ENCODE results near the gene PLA2G4A. TPM values are rescaled to one million over a fixed set of nuclear protein-coding genes. Genes with fewer than 3 reads are reported as not detected.

PLA2G4A gene
- total and polyA plus RNA-seq, 2 experiments from 2014 or later: 1.6 to 2.9 TPM

DNA sequence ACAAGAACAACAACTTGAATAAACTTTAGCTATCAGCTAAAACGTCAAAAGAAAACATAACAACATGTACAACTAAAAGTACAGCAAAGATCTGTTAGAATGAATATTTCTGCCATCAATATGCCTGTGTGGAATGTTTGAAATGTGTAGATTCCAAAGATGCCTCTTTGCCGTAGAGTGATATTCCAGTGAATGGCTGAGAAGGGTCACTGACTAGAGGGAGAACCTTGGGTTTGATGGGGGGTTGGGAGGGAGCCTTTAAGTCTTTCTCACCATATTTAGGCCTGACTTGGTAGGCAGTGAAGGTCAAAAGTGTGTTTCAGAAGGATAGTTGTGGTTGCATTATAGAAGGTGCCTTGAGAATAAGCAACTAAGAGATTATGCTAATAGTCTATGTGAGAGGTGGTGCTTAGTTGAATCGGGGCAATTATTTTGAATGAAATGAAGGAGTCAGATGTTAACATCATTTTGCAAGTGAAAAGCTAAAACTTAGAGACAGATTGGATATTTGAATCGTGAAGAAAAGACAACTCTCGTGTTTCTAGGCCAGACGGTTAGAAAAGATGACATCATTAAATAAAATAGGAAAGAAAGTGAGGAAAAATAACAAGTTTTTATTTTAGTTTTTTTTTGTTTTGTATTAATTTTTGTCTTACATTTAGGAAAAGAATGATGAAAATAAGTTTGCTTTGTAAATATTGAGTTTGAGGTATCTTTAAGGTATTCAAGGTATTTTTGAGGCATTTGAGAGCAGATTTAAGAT is 53.8 kb downstream of the PLA2G4A start:
- Histone ChIP-seq H3K9me2 (ENCODE audit: insufficient read depth) (0 out of 2 replicates have a peak, but pooled peaks cover 3% of the 10 kb centered on the region), H3K9ac (no peak overlapping the region), H3K4me3 (no peak overlapping the region), H3K9me3 (ENCODE audit: low read depth) (no peaks in the 10 kb centered on the region), H3K27ac (no peak overlapping the region), H3F3A (ENCODE audit: insufficient read depth) (peaks cover 20% of the 10 kb centered on the region; the same call in 1 of the 2 replicates), H4K20me1 (ENCODE audit: insufficient read depth) (no peaks in the 10 kb centered on the region), H3K79me2 (ENCODE audit: insufficient read depth) (no peaks in the 10 kb centered on the region), H3K36me3 (ENCODE audit: low read depth) (no peaks in the 10 kb centered on the region; the same call in 1 of the 2 replicates), H3K4me1 (ENCODE audit: insufficient read depth) (peaks cover 18% of the 10 kb centered on the region), H3K4me2 (ENCODE audit: unreplicated experiment) (no peak overlapping the region), H2AFZ (no peak overlapping the region), H3K27me3 (replicated peaks; ENCODE audit: insufficient read depth) (no peaks in the 10 kb centered on the region)
- no peak for DNase-seq
- in situ Hi-C loops (cut with MboI): no loop called here
- 79 to 83% methylated on average over 6 of the region's 6 CpGs for WGBS, 2 experiments (ENCODE audit: low coverage in 1 of 2, low lambda C conversion rate in 2 of 2, missing lambda C conversion rate in 2 of 2)
- TF ChIP-seq EZH2 (IDR thresholded peaks at IDR 0.05; ENCODE audit: insufficient read depth, poor library complexity, severe bottlenecking) (no peak), EZH2phosphoT487 (IDR thresholded peaks at IDR 0.05; ENCODE audit: insufficient read depth, low read depth) (no peak)

DNA sequence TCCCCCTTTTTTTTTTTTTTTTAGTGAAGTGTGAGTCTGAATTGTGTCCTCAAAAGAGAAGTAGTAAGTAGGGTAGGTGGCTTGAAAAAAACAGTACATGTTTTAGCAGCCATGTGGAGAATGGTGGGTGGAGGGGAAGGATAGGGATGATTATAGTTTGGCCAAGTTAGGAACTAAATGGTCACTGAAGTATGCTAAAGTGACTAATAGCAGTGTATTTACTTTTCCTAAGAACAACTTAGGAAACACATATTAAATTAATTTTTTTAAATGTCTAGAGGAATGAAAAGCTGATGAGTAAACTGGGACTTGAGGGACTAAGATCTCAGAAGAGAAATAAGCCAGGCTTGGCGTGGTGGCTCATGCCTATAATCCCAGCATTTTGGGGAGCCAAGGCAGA is 55.5 kb downstream of the PLA2G4A start:
- peak; percentile 62 for DNase-seq
- Histone ChIP-seq H3F3A (ENCODE audit: insufficient read depth) (peaks cover 27% of the 10 kb centered on the region), H3K9me3 (ENCODE audit: low read depth) (no peaks in the 10 kb centered on the region), H3K4me3 (no peak overlapping the region), H3K4me1 (ENCODE audit: insufficient read depth) (peaks cover 22% of the 10 kb centered on the region; the same call in 1 of the 2 replicates), H3K9ac (no peak overlapping the region), H3K9me2 (ENCODE audit: insufficient read depth) (0 out of 2 replicates have a peak, but pooled peaks cover 3% of the 10 kb centered on the region), H4K20me1 (ENCODE audit: insufficient read depth) (no peaks in the 10 kb centered on the region), H3K27me3 (replicated peaks; ENCODE audit: insufficient read depth) (no peaks in the 10 kb centered on the region), H3K27ac (0 out of 2 replicates have a peak overlapping the region, but pooled peaks have one; percentile 19), H3K4me2 (ENCODE audit: unreplicated experiment) (no peak overlapping the region), H2AFZ (no peak overlapping the region), H3K79me2 (ENCODE audit: insufficient read depth) (no peaks in the 10 kb centered on the region), H3K36me3 (ENCODE audit: low read depth) (no peaks in the 10 kb centered on the region; the same call in 1 of the 2 replicates)
- in situ Hi-C loops (cut with MboI): no loop called here
- 5 to 8% methylated on average over 1 of the region's 1 CpG for WGBS, 2 experiments (ENCODE audit: low coverage in 1 of 2, low lambda C conversion rate in 2 of 2, missing lambda C conversion rate in 2 of 2)
- TF ChIP-seq EZH2 (IDR thresholded peaks at IDR 0.05; ENCODE audit: insufficient read depth, poor library complexity, severe bottlenecking) (no peak), EZH2phosphoT487 (IDR thresholded peaks at IDR 0.05; ENCODE audit: insufficient read depth, low read depth) (no peak)

- Histone ChIP-seq H3K36me3 (ENCODE audit: low read depth) (no peaks in the 10 kb centered on the region; the same call in 1 of the 2 replicates), H2AFZ (no peak overlapping the region), H3K27me3 (replicated peaks; ENCODE audit: insufficient read depth) (no peaks in the 10 kb centered on the region), H3K9ac (no peak overlapping the region), H3K4me1 (ENCODE audit: insufficient read depth) (peaks cover 22% of the 10 kb centered on the region; the same call in 1 of the 2 replicates), H3K27ac (no peak overlapping the region), H3K9me3 (ENCODE audit: low read depth) (no peaks in the 10 kb centered on the region), H3F3A (ENCODE audit: insufficient read depth) (peaks cover 27% of the 10 kb centered on the region), H3K9me2 (ENCODE audit: insufficient read depth) (0 out of 2 replicates have a peak, but pooled peaks cover 3% of the 10 kb centered on the region), H3K4me2 (ENCODE audit: unreplicated experiment) (no peak overlapping the region), H3K79me2 (ENCODE audit: insufficient read depth) (no peaks in the 10 kb centered on the region), H4K20me1 (ENCODE audit: insufficient read depth) (no peaks in the 10 kb centered on the region), H3K4me3 (no peak overlapping the region)
- TF ChIP-seq EZH2 (IDR thresholded peaks at IDR 0.05; ENCODE audit: insufficient read depth, poor library complexity, severe bottlenecking) (no peak), EZH2phosphoT487 (IDR thresholded peaks at IDR 0.05; ENCODE audit: insufficient read depth, low read depth) (no peak)
- in situ Hi-C loops (cut with MboI): no loop called here
- DNase-seq: no peak
- WGBS, 2 experiments (ENCODE audit: low coverage in 1 of 2, low lambda C conversion rate in 2 of 2, missing lambda C conversion rate in 2 of 2): 75 to 76% methylated on average over 2 of the region's 2 CpGs
Observed at GRCh38 chr1:186887203-186887602, 58.5 kb downstream of the PLA2G4A start.

DNA sequence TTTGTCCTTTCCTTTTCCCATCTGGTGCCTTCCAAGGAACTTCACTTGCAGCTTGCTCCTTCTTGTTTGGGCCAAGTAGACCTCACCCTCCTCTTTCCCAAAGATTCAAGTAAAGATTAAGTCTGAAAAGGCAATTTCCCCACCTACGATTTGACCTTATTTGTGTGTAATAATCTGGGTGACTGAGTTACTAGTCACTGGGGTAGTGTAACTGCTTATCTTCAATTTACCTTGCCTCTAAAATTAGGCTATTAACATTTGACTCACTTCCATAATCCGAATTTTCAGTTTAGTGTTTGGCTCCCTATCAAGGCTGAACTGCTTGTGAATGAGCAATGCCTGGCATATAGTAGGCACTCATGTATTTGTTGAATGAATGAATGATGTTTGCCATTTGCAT is 59.6 kb downstream of the PLA2G4A start:
- Histone ChIP-seq H3K4me2 (ENCODE audit: unreplicated experiment) (no peak overlapping the region), H2AFZ (no peak overlapping the region), H3K4me3 (no peak overlapping the region), H3K9me2 (ENCODE audit: insufficient read depth) (0 out of 2 replicates have a peak, but pooled peaks cover 3% of the 10 kb centered on the region), H3K79me2 (ENCODE audit: insufficient read depth) (no peaks in the 10 kb centered on the region), H4K20me1 (ENCODE audit: insufficient read depth) (no peaks in the 10 kb centered on the region), H3F3A (ENCODE audit: insufficient read depth) (peaks cover 32% of the 10 kb centered on the region), H3K27ac (no peak overlapping the region), H3K27me3 (replicated peaks; ENCODE audit: insufficient read depth) (no peaks in the 10 kb centered on the region), H3K9ac (no peak overlapping the region), H3K9me3 (ENCODE audit: low read depth) (no peaks in the 10 kb centered on the region), H3K4me1 (ENCODE audit: insufficient read depth) (peaks cover 27% of the 10 kb centered on the region; the same call in 1 of the 2 replicates), H3K36me3 (ENCODE audit: low read depth) (no peaks in the 10 kb centered on the region; the same call in 1 of the 2 replicates)
- 8 to 9% methylated on average over 2 of the region's 2 CpGs for WGBS, 2 experiments (ENCODE audit: low coverage in 1 of 2, low lambda C conversion rate in 2 of 2, missing lambda C conversion rate in 2 of 2)
- in situ Hi-C loops (cut with MboI): no loop called here
- TF ChIP-seq EZH2phosphoT487 (IDR thresholded peaks at IDR 0.05; ENCODE audit: insufficient read depth, low read depth): no peak
- TF ChIP-seq EZH2 (IDR thresholded peaks at IDR 0.05; ENCODE audit: insufficient read depth, poor library complexity, severe bottlenecking): no peak
- peak; percentile 49 for DNase-seq
